Osteoblast (primary cell): ENCODE measurements around the gene RPL7A. TPM values are rescaled to one million over a fixed set of nuclear protein-coding genes. Genes with fewer than 3 reads are reported as not detected.

Source experiments
- DNase-seq: peaks from one replicate; pipeline ENCODE4 v3.0.0; 2011; ENCODE audit warnings: low spot score, mixed read lengths; ENCODE audit not compliant: insufficient read length; ENCODE audit errors: missing footprints
- H2AFZ ChIP-seq: 2 replicates; pipeline ENCODE4 v1.6.0; 2011; ENCODE audit warnings: mild to moderate bottlenecking, low read length
- H3K27ac ChIP-seq: 2 replicates; pipeline ENCODE4 v1.5.1; 2011; ENCODE audit warnings: mild to moderate bottlenecking, low read depth, low read length, moderate library complexity
- H3K27me3 ChIP-seq: 2 replicates; pipeline ENCODE4 v1.6.0; 2012; ENCODE audit warnings: mild to moderate bottlenecking, control low read depth, inconsistent platforms, low read length, moderate library complexity; ENCODE audit not compliant: insufficient read depth
- H3K36me3 ChIP-seq: 2 replicates; pipeline ENCODE4 v1.5.1; 2011; ENCODE audit warnings: mild to moderate bottlenecking, low read length, control low read depth, moderate library complexity; ENCODE audit not compliant: insufficient read depth
- H3K4me1 ChIP-seq: 2 replicates; pipeline ENCODE4 v1.5.1; 2011; ENCODE audit warnings: mild to moderate bottlenecking, low read length, control low read depth, moderate library complexity; ENCODE audit not compliant: insufficient read depth
- H3K4me2 ChIP-seq: 2 replicates; pipeline ENCODE4 v1.6.0; 2011; ENCODE audit warnings: mild to moderate bottlenecking, low read length; ENCODE audit not compliant: insufficient read depth
- H3K4me3 ChIP-seq: fragments of 200-600 bp; sonication (generic); 3 replicates; pipeline ENCODE4 v1.5.1; 2012; ENCODE audit warnings: mild to moderate bottlenecking, low read length, inconsistent platforms; ENCODE audit not compliant: insufficient read depth
- H3K79me2 ChIP-seq: 2 replicates; pipeline ENCODE4 v1.6.0; 2012; ENCODE audit warnings: mild to moderate bottlenecking, low read length, control low read depth, inconsistent platforms; ENCODE audit not compliant: insufficient read depth
- H3K9me3 ChIP-seq: 2 replicates; pipeline ENCODE4 v1.5.1; 2011; ENCODE audit warnings: low read depth, low read length, control low read depth
- H4K20me1 ChIP-seq: 2 replicates; pipeline ENCODE4 v1.6.0; 2012; ENCODE audit warnings: mild to moderate bottlenecking, low read length, control low read depth; ENCODE audit not compliant: insufficient read depth
- CTCF ChIP-seq: IDR thresholded peaks from 2 replicates; pipeline ENCODE4 v1.5.1; 2011; ENCODE audit warnings: mild to moderate bottlenecking, low read depth, low read length, moderate library complexity; ENCODE audit errors: extremely low read depth
- total RNA-seq: library from RNA; depleted of rRNA; stranded (reverse); fragments of >200 nt; gene quantifications from 2 replicates; pipeline ENCODE4 v1.2.3, GENCODE V29; 2012

RPL7A gene
- total RNA-seq, 1 donor = 1,763 TPM

- Histone ChIP-seq H3K27me3 (no peaks in the 10 kb centered on the region), H3K36me3 (peaks cover 41% of the 10 kb centered on the region), H2AFZ (no peak overlapping the region), H3K4me1 (peaks cover 20% of the 10 kb centered on the region), H3K27ac (no peak overlapping the region), H3K4me3 (no peak overlapping the region), H4K20me1 (peaks cover 36% of the 10 kb centered on the region), H3K79me2 (peaks cover 71% of the 10 kb centered on the region), H3K4me2 (peak overlapping the region; percentile 77), H3K9me3 (no peaks in the 10 kb centered on the region)
- no peak for TF ChIP-seq CTCF
- no peak for DNase-seq
Measured at GRCh38 chr9:133357656-133358055, 9.6 kb downstream of the RPL7A start.

- peaks cover 49% of the 10 kb centered on the region for H4K20me1 ChIP-seq
- no peak overlapping the region for H3K4me2 ChIP-seq
- peaks cover 20% of the 10 kb centered on the region for H3K4me1 ChIP-seq
- peak overlapping the region; percentile 20 for H3K27ac ChIP-seq
- H2AFZ ChIP-seq = no peak overlapping the region
- no peak overlapping the region for H3K4me3 ChIP-seq
- TF ChIP-seq CTCF = peak; percentile 40
- H3K27me3 ChIP-seq = no peaks in the 10 kb centered on the region
- peak; percentile 85 for DNase-seq
- no peaks in the 10 kb centered on the region for H3K9me3 ChIP-seq
- peaks cover 85% of the 10 kb centered on the region for H3K79me2 ChIP-seq
- H3K36me3 ChIP-seq = peaks cover 44% of the 10 kb centered on the region
Measured at GRCh38 chr9:133359399-133360175, 11.6 kb downstream of the RPL7A start.

GRCh38 chr9:133360400-133361393, 12.7 kb downstream of the RPL7A start:
- Histone ChIP-seq H3K79me2 (peaks cover 85% of the 10 kb centered on the region), H3K9me3 (no peaks in the 10 kb centered on the region), H3K4me2 (no peak overlapping the region), H4K20me1 (peaks cover 59% of the 10 kb centered on the region), H3K27me3 (no peaks in the 10 kb centered on the region), H3K4me1 (peaks cover 10% of the 10 kb centered on the region), H3K36me3 (peaks cover 54% of the 10 kb centered on the region), H3K27ac (no peak overlapping the region), H2AFZ (no peak overlapping the region), H3K4me3 (no peak overlapping the region)
- peak; percentile 45 for DNase-seq
- TF ChIP-seq CTCF = no peak
